Nephron progenitor cell (in vitro differentiated cells): ENCODE data around the gene RASGRP4.
"Not testable (repeated sequence)": the region's sequence is repeated elsewhere in the genome, so short reads cannot be mapped to it uniquely, and the experiment has no call there.

Source experiments
- DNase-seq: peaks from one replicate; pipeline ENCODE4 v3.0.0; 2021
- H3K27ac Mint-ChIP-seq: 2 replicates; pipeline ENCODE4 v1.8.0; 2021; ENCODE audit warnings: mild to moderate bottlenecking, moderate library complexity, mixed read lengths
- H3K27me3 Mint-ChIP-seq: 2 replicates; pipeline ENCODE4 v1.8.0; 2021; ENCODE audit warnings: mild to moderate bottlenecking, low read depth, mixed read lengths; ENCODE audit not compliant: poor library complexity
- H3K36me3 Mint-ChIP-seq: 2 replicates; pipeline ENCODE4 v1.8.0; 2021; ENCODE audit warnings: low read depth, mixed read lengths
- H3K4me1 Mint-ChIP-seq: 2 replicates; pipeline ENCODE4 v1.8.0; 2021; ENCODE audit warnings: mixed read lengths
- H3K4me3 Mint-ChIP-seq: 2 replicates; pipeline ENCODE4 v1.8.0; 2021; ENCODE audit warnings: mild to moderate bottlenecking, moderate library complexity, mixed read lengths
- H3K9me3 Mint-ChIP-seq: 2 replicates; pipeline ENCODE4 v1.8.0; 2021; ENCODE audit warnings: mild to moderate bottlenecking, moderate library complexity, mixed read lengths
- CTCF ChIP-seq: fragments of 200-600 bp; sonication (generic); IDR thresholded peaks from 2 replicates; pipeline ENCODE4 v1.5.0; 2021; ENCODE audit warnings: antibody characterized with exemption

RASGRP4 gene

GRCh38 chr19:38417544-38418506, 8.2 kb downstream of the RASGRP4 start:
- TF ChIP-seq CTCF: no peak
- Mint-ChIP-seq H3K9me3 (no peaks in the 10 kb centered on the region), H3K27me3 (peaks cover 41% of the 10 kb centered on the region), H3K27ac (no peak overlapping the region), H3K4me3 (peak overlapping the region; percentile 81), H3K36me3 (no peaks in the 10 kb centered on the region), H3K4me1 (peaks cover 34% of the 10 kb centered on the region)
- DNase-seq: peak; percentile 88

DNA sequence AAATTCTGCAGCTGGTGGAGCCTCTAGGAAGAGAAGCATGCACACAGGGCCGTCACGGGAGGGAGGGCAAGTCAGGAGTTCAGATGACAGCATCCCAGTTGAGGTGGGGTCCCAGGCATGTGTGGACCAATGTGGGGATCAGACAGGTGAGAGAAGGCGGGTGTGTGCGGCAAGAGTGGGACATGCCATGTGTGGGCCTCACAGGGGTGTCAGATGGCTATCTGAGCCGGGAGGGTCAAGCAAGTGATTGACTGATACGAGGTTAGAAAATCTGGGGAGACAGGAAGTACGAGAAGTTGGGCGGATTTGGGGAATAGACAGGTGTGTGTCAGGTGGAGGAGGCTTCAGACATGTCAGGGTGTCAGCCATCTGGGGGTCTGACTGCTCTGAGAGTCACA, 8.9 kb downstream of the RASGRP4 start:
- Mint-ChIP-seq H3K9me3 (no peaks in the 10 kb centered on the region), H3K27me3 (peaks cover 41% of the 10 kb centered on the region), H3K4me1 (peaks cover 41% of the 10 kb centered on the region), H3K36me3 (no peaks in the 10 kb centered on the region), H3K27ac (no peak overlapping the region), H3K4me3 (peak overlapping the region; percentile 81)
- no peak for DNase-seq
- no peak for TF ChIP-seq CTCF

DNA sequence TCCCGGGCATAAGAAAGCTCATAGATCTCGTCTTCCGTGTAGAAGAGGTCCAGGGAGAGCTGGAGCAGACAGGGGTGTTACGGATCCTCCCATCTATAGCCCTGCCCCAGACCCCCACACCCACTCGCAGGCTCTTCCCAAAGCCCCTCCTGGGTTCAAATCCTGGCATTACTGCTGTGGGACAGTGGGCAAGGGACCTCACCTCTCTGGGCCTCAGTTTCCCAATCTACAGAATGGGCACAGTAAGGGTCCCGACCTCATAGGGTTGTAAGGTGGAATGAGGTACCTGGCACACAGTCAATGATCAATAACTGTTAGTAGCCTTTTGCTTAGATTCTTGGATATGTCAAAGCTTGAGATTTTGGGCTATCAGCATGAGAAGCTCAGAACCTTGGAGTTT, 12.6 kb downstream of the RASGRP4 start:
- peaks cover 17% of the 10 kb centered on the region for H3K27me3 Mint-ChIP-seq
- H3K36me3 Mint-ChIP-seq: peaks cover 4% of the 10 kb centered on the region
- TF ChIP-seq CTCF: no peak
- H3K4me1 Mint-ChIP-seq: peaks cover 35% of the 10 kb centered on the region
- no peak for DNase-seq
- no peak overlapping the region for H3K4me3 Mint-ChIP-seq
- H3K27ac Mint-ChIP-seq: no peak overlapping the region
- no peaks in the 10 kb centered on the region for H3K9me3 Mint-ChIP-seq

DNA sequence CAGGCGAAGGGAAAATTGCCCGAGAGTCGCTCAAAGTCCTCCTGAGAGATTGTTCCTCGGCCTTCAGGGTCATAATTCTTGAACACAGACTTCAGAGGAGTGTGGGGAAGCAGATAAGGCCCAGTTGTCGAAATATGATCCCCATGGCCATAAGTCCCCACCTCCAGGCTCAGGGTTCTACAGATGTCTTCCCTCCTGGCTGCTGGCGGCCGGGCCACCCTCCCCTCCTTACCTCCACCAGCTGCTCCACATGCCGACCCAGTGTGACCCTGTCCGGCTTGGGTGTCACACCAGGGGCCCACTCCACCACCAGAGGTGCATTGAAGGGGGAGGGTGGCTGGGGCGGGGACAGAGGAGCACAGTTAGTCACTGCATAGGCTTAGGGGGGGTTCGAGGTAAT, 13.1 kb downstream of the RASGRP4 start:
- H3K9me3 Mint-ChIP-seq: no peaks in the 10 kb centered on the region
- H3K36me3 Mint-ChIP-seq: peaks cover 5% of the 10 kb centered on the region
- H3K27ac Mint-ChIP-seq: no peak overlapping the region
- DNase-seq: no peak
- peaks cover 31% of the 10 kb centered on the region for H3K4me1 Mint-ChIP-seq
- peaks cover 15% of the 10 kb centered on the region for H3K27me3 Mint-ChIP-seq
- H3K4me3 Mint-ChIP-seq: no peak overlapping the region
- no peak for TF ChIP-seq CTCF

DNA sequence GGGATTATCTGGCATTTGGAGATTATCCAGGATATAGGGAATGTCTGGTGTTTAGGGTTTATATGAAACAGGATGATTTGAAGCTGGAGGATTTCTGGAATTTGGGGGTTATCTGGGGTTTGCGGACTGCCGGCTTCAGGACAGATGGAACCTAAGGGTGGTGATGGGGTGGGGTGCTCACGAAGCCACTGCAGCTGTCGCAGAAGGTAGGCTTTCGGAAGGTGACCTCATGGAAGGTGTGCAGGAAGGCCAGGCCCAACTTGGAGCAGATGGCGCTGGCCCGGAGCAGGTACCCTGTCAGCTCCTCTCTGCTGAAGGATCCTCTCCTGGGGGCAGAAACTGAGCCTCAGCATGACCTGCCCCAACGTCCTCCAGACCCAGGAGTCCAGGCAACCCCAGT, 13.5 kb downstream of the RASGRP4 start:
- Mint-ChIP-seq H3K4me1 (peaks cover 27% of the 10 kb centered on the region), H3K27me3 (peaks cover 11% of the 10 kb centered on the region), H3K4me3 (no peak overlapping the region), H3K9me3 (no peaks in the 10 kb centered on the region), H3K27ac (no peak overlapping the region), H3K36me3 (peaks cover 5% of the 10 kb centered on the region)
- DNase-seq: no peak
- TF ChIP-seq CTCF: no peak

DNA sequence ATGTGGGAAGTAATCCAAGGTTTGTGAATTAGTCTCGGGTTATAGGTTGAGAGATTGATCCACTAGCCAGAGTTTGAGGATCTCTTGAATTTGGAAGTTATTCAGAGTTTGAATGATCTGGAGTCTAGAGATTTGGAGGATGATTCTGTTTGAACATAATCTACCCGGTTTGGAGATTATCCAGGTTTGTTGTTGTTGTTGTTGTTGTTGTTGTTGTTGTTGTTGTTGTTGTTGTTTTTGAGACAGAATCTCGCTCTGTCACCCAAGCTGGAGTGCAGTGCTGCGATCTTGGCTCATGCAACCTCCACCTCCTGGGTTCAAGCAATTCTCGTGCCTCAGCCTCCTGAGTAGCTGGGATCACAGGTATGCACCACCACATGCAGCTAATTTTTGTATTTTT, 14.1 kb downstream of the RASGRP4 start:
- not testable (repeated sequence) for H3K9me3 Mint-ChIP-seq, H3K4me3 Mint-ChIP-seq, H3K27me3 Mint-ChIP-seq, H3K36me3 Mint-ChIP-seq, DNase-seq
- peak overlapping the region; percentile 81 for H3K27ac Mint-ChIP-seq
- peaks cover 21% of the 10 kb centered on the region for H3K4me1 Mint-ChIP-seq
